CD14-positive monocyte (primary cell): ENCODE measurements around the gene PDLIM5. TPM values are rescaled to one million over a fixed set of nuclear protein-coding genes. Genes with fewer than 3 reads are reported as not detected.

Experiments
- DNase-seq, 3 donors: peaks; one replicate each; pipeline ENCODE4 v3.0.0-alpha.2; 2011 to 2022
- H2AFZ ChIP-seq: 2 replicates; pipeline ENCODE4 v1.6.0; 2012; ENCODE audit warnings: mild to moderate bottlenecking, low read depth, low read length, inconsistent platforms; ENCODE audit not compliant: insufficient read depth, poor library complexity, severe bottlenecking
- H3K27ac ChIP-seq, 2 donors: 1 replicate in 1 of 2; 2 replicates in 1 of 2; pipeline ENCODE4 v1.5.1; 2012 to 2013; ENCODE audit warnings: low read length in 2 of 2, control low read depth in 1 of 2, inconsistent platforms in 1 of 2, low read depth in 1 of 2, mild to moderate bottlenecking in 1 of 2
- H3K27me3 ChIP-seq, 2 donors: one replicate each; pipeline versions ENCODE4 v1.6.0 to v1.6.1; 2011 to 2013; ENCODE audit warnings: low read length in 2 of 2; ENCODE audit not compliant: control insufficient read depth in 2 of 2, insufficient read depth in 2 of 2
- H3K36me3 ChIP-seq, 2 donors: replicated peaks in 1 of 2; 1 replicate in 1 of 2; 2 replicates in 1 of 2; pipeline versions ENCODE4 v1.5.1 to v1.6.1; 2012 to 2013; ENCODE audit warnings: low read length in 2 of 2, control low read depth in 1 of 2, inconsistent platforms in 1 of 2, mild to moderate bottlenecking in 1 of 2; ENCODE audit not compliant: insufficient read depth in 2 of 2, control insufficient read depth in 1 of 2
- H3K4me1 ChIP-seq, 2 donors: 1 replicate in 1 of 2; 2 replicates in 1 of 2; pipeline versions ENCODE4 v1.5.1 to v1.6.1; 2012 to 2013; ENCODE audit warnings: low read length in 2 of 2, control low read depth in 1 of 2, inconsistent platforms in 1 of 2, mild to moderate bottlenecking in 1 of 2, moderate library complexity in 1 of 2; ENCODE audit not compliant: insufficient read depth in 2 of 2, control insufficient read depth in 1 of 2
- H3K4me2 ChIP-seq: replicated peaks from 2 replicates; pipeline ENCODE3; 2012; ENCODE audit warnings: low read length, moderate library complexity, mild to moderate bottlenecking; ENCODE audit not compliant: poor library complexity, severe bottlenecking; ENCODE audit errors: extremely low read depth
- H3K4me3 ChIP-seq, 3 experiments: fragments of 200-600 bp in 1 of 3; sonication (generic) in 1 of 3; replicated peaks in 1 of 3; 1 replicate in 2 of 3; 2 replicates in 1 of 3; pipeline ENCODE4 v1.5.1; 2011 to 2013; ENCODE audit warnings: low read length in 3 of 3, mild to moderate bottlenecking in 3 of 3, control low read depth in 2 of 3, low read depth in 2 of 3, inconsistent platforms in 1 of 3, moderate library complexity in 1 of 3
- H3K79me2 ChIP-seq: 2 replicates; pipeline ENCODE4 v1.6.0; 2012; ENCODE audit warnings: mild to moderate bottlenecking, control low read depth, inconsistent platforms, low read length, moderate library complexity; ENCODE audit not compliant: insufficient read depth
- H3K9ac ChIP-seq: 2 replicates; pipeline ENCODE4 v1.6.0; 2017; ENCODE audit warnings: low read length, mild to moderate bottlenecking; ENCODE audit not compliant: insufficient read depth, poor library complexity, severe bottlenecking
- H3K9me3 ChIP-seq, 2 donors: replicated peaks in 1 of 2; 1 replicate in 1 of 2; 2 replicates in 1 of 2; pipeline versions ENCODE4 v1.5.1 to v1.6.1; 2012 to 2013; ENCODE audit warnings: low read length in 2 of 2, control low read depth in 1 of 2; ENCODE audit not compliant: control insufficient read depth in 1 of 2, insufficient read depth in 1 of 2
- H4K20me1 ChIP-seq: 2 replicates; pipeline ENCODE4 v1.6.0; 2012; ENCODE audit warnings: mild to moderate bottlenecking, low read length, control low read depth, moderate library complexity; ENCODE audit not compliant: insufficient read depth
- H3K27ac Mint-ChIP-seq, 7 donors: one replicate each; pipeline ENCODE4 v1.8.0; 2020; ENCODE audit warnings: mild to moderate bottlenecking in 7 of 7, mixed read lengths in 7 of 7, moderate library complexity in 6 of 7, inconsistent platforms in 2 of 7
- H3K27me3 Mint-ChIP-seq, 3 donors: one replicate each; pipeline ENCODE4 v1.8.0; 2021 to 2022; ENCODE audit warnings: low read depth in 3 of 3, mild to moderate bottlenecking in 3 of 3, mixed read lengths in 3 of 3, moderate library complexity in 3 of 3, inconsistent platforms in 1 of 3
- H3K36me3 Mint-ChIP-seq, 2 donors: one replicate each; pipeline ENCODE4 v1.8.0; 2020; ENCODE audit warnings: mixed read lengths in 2 of 2, inconsistent platforms in 1 of 2, mild to moderate bottlenecking in 1 of 2
- H3K4me1 Mint-ChIP-seq: one replicate; pipeline ENCODE4 v1.8.0; 2020; ENCODE audit warnings: mild to moderate bottlenecking, mixed read lengths
- H3K4me3 Mint-ChIP-seq, 2 donors: one replicate each; pipeline ENCODE4 v1.8.0; 2020; ENCODE audit warnings: mild to moderate bottlenecking in 2 of 2, mixed read lengths in 2 of 2, moderate library complexity in 1 of 2
- H3K9me3 Mint-ChIP-seq, 7 donors: one replicate each; pipeline ENCODE4 v1.8.0; 2020 to 2022; ENCODE audit warnings: mixed read lengths in 7 of 7, mild to moderate bottlenecking in 6 of 7, moderate library complexity in 6 of 7, inconsistent platforms in 2 of 7
- WGBS: methylation state at CpG from one replicate; pipeline ENCODE4 v1.1.5; 2013; ENCODE audit warnings: missing lambda C conversion rate; ENCODE audit not compliant: insufficient coverage; 5-methylcytosine and 5-hydroxymethylcytosine counted together
- intact Hi-C, 2 donors: fragments of 100-400 bp; cut with micrococcal nuclease; formaldehyde crosslinking; loops; one replicate each; pipeline versions ENCODE4 v1.15.0 to v1.15.1; 2023
- polyA plus RNA-seq, 3 donors: library from polyadenylated mRNA; depleted of rRNA in 1 of 3; unstranded in 2 of 3; stranded (reverse) in 1 of 3; fragments of 300-500 nt in 2 of 3; fragments of >200 nt in 1 of 3; fragmentation: Illumina TruSeq in 2 of 3; gene quantifications; 1 replicate in 2 of 3; 2 replicates in 1 of 3; pipeline ENCODE4 v1.2.3, GENCODE V29; 2012 to 2021
- TF ChIP-seq, protein P1 (sequence below): fragments of 200-600 bp; IDR thresholded peaks from one replicate; pipeline ENCODE4 v1.8.0; 2022; ENCODE audit warnings: antibody characterized with exemption, mild to moderate bottlenecking

Gene PDLIM5
- polyA plus RNA-seq, 3 donors: 75.3 to 105 (median 80.9) TPM

DNA sequence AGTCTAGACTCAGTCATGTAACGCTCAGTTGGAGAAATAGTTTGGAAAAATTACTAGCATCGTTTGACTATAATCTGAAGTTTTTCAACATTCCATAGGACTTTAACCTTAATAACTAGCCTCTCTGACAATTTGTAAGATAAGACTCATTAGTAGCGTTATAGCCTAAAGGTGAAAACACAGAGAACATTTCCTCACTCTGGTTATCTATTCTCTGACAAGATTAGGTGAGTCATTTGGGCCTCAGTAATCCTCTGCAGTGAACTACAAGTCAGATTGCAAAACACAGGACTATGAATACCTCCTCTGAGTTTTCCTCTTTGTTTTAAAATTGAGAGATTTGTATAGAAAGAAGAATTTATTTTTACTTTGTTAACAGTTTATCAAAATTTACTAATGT is 31.8 kb upstream of the PDLIM5 start:
- H3K4me1 Mint-ChIP-seq: no peaks in the 10 kb centered on the region
- Histone ChIP-seq H3K9ac (no peak overlapping the region), H4K20me1 (no peaks in the 10 kb centered on the region), H3K27me3 (no peaks in the 10 kb centered on the region), H3K27ac (no peak overlapping the region), H3K9me3 (no peaks in the 10 kb centered on the region), H3K4me1 (no peaks in the 10 kb centered on the region), H2AFZ (no peak overlapping the region), H3K36me3 (no peaks in the 10 kb centered on the region), H3K79me2 (no peaks in the 10 kb centered on the region), H3K4me2 (no peak overlapping the region), H3K4me3 (no peak overlapping the region)
- peaks cover 3 to 19% (median 7%) of the 10 kb centered on the region in 7 donors for H3K9me3 Mint-ChIP-seq
- no peak overlapping the region for H3K4me3 Mint-ChIP-seq
- TF ChIP-seq, protein P1, sequence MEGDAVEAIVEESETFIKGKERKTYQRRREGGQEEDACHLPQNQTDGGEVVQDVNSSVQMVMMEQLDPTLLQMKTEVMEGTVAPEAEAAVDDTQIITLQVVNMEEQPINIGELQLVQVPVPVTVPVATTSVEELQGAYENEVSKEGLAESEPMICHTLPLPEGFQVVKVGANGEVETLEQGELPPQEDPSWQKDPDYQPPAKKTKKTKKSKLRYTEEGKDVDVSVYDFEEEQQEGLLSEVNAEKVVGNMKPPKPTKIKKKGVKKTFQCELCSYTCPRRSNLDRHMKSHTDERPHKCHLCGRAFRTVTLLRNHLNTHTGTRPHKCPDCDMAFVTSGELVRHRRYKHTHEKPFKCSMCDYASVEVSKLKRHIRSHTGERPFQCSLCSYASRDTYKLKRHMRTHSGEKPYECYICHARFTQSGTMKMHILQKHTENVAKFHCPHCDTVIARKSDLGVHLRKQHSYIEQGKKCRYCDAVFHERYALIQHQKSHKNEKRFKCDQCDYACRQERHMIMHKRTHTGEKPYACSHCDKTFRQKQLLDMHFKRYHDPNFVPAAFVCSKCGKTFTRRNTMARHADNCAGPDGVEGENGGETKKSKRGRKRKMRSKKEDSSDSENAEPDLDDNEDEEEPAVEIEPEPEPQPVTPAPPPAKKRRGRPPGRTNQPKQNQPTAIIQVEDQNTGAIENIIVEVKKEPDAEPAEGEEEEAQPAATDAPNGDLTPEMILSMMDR: no peak
- WGBS: no CpG with 5 or more reads among the region's 3 CpGs
- intact Hi-C loops: no loop called here
- no peaks in the 10 kb centered on the region for H3K36me3 Mint-ChIP-seq
- no peaks in the 10 kb centered on the region for H3K27me3 Mint-ChIP-seq
- H3K27ac Mint-ChIP-seq: no peak overlapping the region
- DNase-seq: no peak

- Mint-ChIP-seq H3K4me3 (no peak overlapping the region), H3K27me3 (no peaks in the 10 kb centered on the region), H3K4me1 (no peaks in the 10 kb centered on the region), H3K36me3 (no peaks in the 10 kb centered on the region), H3K27ac (no peak overlapping the region), H3K9me3 (peaks cover 4 to 18% (median 7%) of the 10 kb centered on the region in 7 donors)
- DNase-seq: no peak
- H4K20me1 ChIP-seq: no peaks in the 10 kb centered on the region
- no peaks in the 10 kb centered on the region for H3K4me1 ChIP-seq
- H3K27ac ChIP-seq: no peak overlapping the region
- TF ChIP-seq, protein P1: no peak
- H2AFZ ChIP-seq: no peak overlapping the region
- H3K27me3 ChIP-seq: no peaks in the 10 kb centered on the region
- H3K36me3 ChIP-seq: no peaks in the 10 kb centered on the region
- no CpG with 5 or more reads among the region's 2 CpGs for WGBS
- H3K4me3 ChIP-seq: no peak overlapping the region
- no peak overlapping the region for H3K4me2 ChIP-seq
- intact Hi-C loops: no loop called here
- no peaks in the 10 kb centered on the region for H3K79me2 ChIP-seq
- no peak overlapping the region for H3K9ac ChIP-seq
- peaks cover 2 to 4% of the 10 kb centered on the region in 2 donors for H3K9me3 ChIP-seq
These were observed 31.4 kb upstream of the PDLIM5 start for GRCh38 chr4:94420356-94420755.
